MM.1S (cell line): ENCODE measurements around the gene NFKB2.

Source experiments
- DNase-seq: peaks from one replicate; pipeline ENCODE4 v3.0.0-alpha.2; 2015
- H2AFZ ChIP-seq: fragments of 300-600 bp; sonication (generic); 2 replicates; pipeline ENCODE4 v1.6.0; 2016; ENCODE audit warnings: antibody characterized with exemption, low read length
- H3F3A ChIP-seq: fragments of 300-600 bp; sonication (generic); 2 replicates; pipeline ENCODE4 v1.6.1; 2016; ENCODE audit warnings: mild to moderate bottlenecking, antibody characterized with exemption, low read length, moderate library complexity, mixed read lengths; ENCODE audit not compliant: insufficient read depth
- H3K27ac ChIP-seq: fragments of 300-600 bp; sonication (generic); 2 replicates; pipeline ENCODE4 v1.5.1; 2016; ENCODE audit warnings: mild to moderate bottlenecking, low read length
- H3K27me3 ChIP-seq: fragments of 300-600 bp; sonication (generic); replicated peaks from 2 replicates; pipeline ENCODE4 v1.6.0; 2016; ENCODE audit warnings: low read length; ENCODE audit not compliant: insufficient read depth
- H3K36me3 ChIP-seq: fragments of 300-600 bp; sonication (generic); replicated peaks from 2 replicates; pipeline ENCODE4 v1.6.1; 2016; ENCODE audit warnings: mild to moderate bottlenecking, low read length, mixed read lengths; ENCODE audit not compliant: insufficient read depth
- H3K4me1 ChIP-seq: fragments of 300-600 bp; sonication (generic); 2 replicates; pipeline ENCODE4 v1.6.1; 2016; ENCODE audit warnings: low read length, mixed read lengths
- H3K4me2 ChIP-seq: fragments of 300-600 bp; sonication (generic); 2 replicates; pipeline ENCODE4 v1.6.0; 2016; ENCODE audit warnings: low read depth, low read length
- H3K4me3 ChIP-seq: fragments of 300-600 bp; sonication (generic); 2 replicates; pipeline ENCODE4 v1.5.1; 2016; ENCODE audit warnings: low read length, mixed read lengths
- H3K79me2 ChIP-seq: fragments of 300-600 bp; sonication (generic); 2 replicates; pipeline ENCODE4 v1.6.1; 2016; ENCODE audit warnings: mixed run types, low read length, mixed read lengths
- H3K9ac ChIP-seq: fragments of 300-600 bp; sonication (generic); 2 replicates; pipeline ENCODE4 v1.6.1; 2016; ENCODE audit warnings: low read length, mixed read lengths
- H3K9me2 ChIP-seq: fragments of 300-600 bp; sonication (generic); replicated peaks from 2 replicates; pipeline ENCODE4 v1.6.1; 2016; ENCODE audit warnings: mild to moderate bottlenecking, low read length, mixed read lengths; ENCODE audit not compliant: insufficient read depth
- H3K9me3 ChIP-seq: fragments of 300-600 bp; sonication (generic); replicated peaks from 2 replicates; pipeline ENCODE4 v1.6.1; 2016; ENCODE audit warnings: mild to moderate bottlenecking, low read length, mixed read lengths; ENCODE audit not compliant: insufficient read depth
- H4K20me1 ChIP-seq: fragments of 300-600 bp; sonication (generic); 2 replicates; pipeline ENCODE4 v1.6.1; 2016; ENCODE audit warnings: mild to moderate bottlenecking, low read length, moderate library complexity, mixed read lengths; ENCODE audit not compliant: insufficient read depth
- CTCF ChIP-seq: fragments of 300-600 bp; sonication (generic); IDR thresholded peaks from 2 replicates; pipeline ENCODE4 v1.5.1; 2016; ENCODE audit warnings: antibody characterized with exemption, low read length, mixed read lengths
- EZH2 ChIP-seq: fragments of 300-600 bp; sonication (generic); optimal IDR thresholded peaks from 2 replicates; pipeline ENCODE3; 2017; ENCODE audit warnings: low read depth, mild to moderate bottlenecking, antibody characterized with exemption, low read length, mixed read lengths
- EZH2phosphoT487 ChIP-seq: fragments of 300-600 bp; sonication (generic); IDR thresholded peaks from 2 replicates; pipeline ENCODE4 v1.6.1; 2018; ENCODE audit warnings: antibody characterized with exemption, low read length

Gene NFKB2

GRCh38 chr10:102421507-102421756, 25.9 kb downstream of the NFKB2 start:
- Histone ChIP-seq H3K4me3 (peak overlapping the region; percentile 86), H3K4me1 (peaks cover 15% of the 10 kb centered on the region), H3K9me2 (no peaks in the 10 kb centered on the region), H3K9ac (peak overlapping the region; percentile 80), H3K27ac (peak overlapping the region; percentile 74; the same call in 1 of the 2 replicates), H3K9me3 (no peaks in the 10 kb centered on the region), H4K20me1 (no peaks in the 10 kb centered on the region), H2AFZ (peak overlapping the region; percentile 84), H3K27me3 (peaks cover 14% of the 10 kb centered on the region), H3K79me2 (peaks cover 4% of the 10 kb centered on the region; the same call in 1 of the 2 replicates), H3K4me2 (peak overlapping the region; percentile 100), H3K36me3 (no peaks in the 10 kb centered on the region), H3F3A (peaks cover 22% of the 10 kb centered on the region)
- TF ChIP-seq CTCF (no peak), EZH2 (no peak), EZH2phosphoT487 (no peak)
- DNase-seq = no peak

- no peaks in the 10 kb centered on the region for H3K9me3 ChIP-seq
- TF ChIP-seq EZH2 (no peak), CTCF (no peak), EZH2phosphoT487 (no peak)
- H3F3A ChIP-seq = peaks cover 22% of the 10 kb centered on the region
- peak overlapping the region; percentile 86 for H3K4me3 ChIP-seq
- no peaks in the 10 kb centered on the region for H4K20me1 ChIP-seq
- peak overlapping the region; percentile 80 for H3K9ac ChIP-seq
- H3K4me2 ChIP-seq = peak overlapping the region; percentile 100
- DNase-seq = peak; percentile 66
- H3K36me3 ChIP-seq = no peaks in the 10 kb centered on the region
- H2AFZ ChIP-seq = peak overlapping the region; percentile 84
- H3K4me1 ChIP-seq = peaks cover 15% of the 10 kb centered on the region
- H3K79me2 ChIP-seq = peaks cover 4% of the 10 kb centered on the region; the same call in 1 of the 2 replicates
- H3K27me3 ChIP-seq = peaks cover 9% of the 10 kb centered on the region
- H3K27ac ChIP-seq = peak overlapping the region; percentile 74; the same call in 1 of the 2 replicates
- H3K9me2 ChIP-seq = no peaks in the 10 kb centered on the region
Observed at GRCh38 chr10:102421757-102422512, 26.4 kb downstream of the NFKB2 start.

GRCh38 chr10:102422545-102423129, 27.1 kb downstream of the NFKB2 start:
- Histone ChIP-seq H3K27ac (peak overlapping the region; percentile 74; the same call in 1 of the 2 replicates), H3K9me2 (no peaks in the 10 kb centered on the region), H4K20me1 (no peaks in the 10 kb centered on the region), H3K4me1 (peaks cover 15% of the 10 kb centered on the region), H3K9me3 (no peaks in the 10 kb centered on the region), H3K79me2 (peaks cover 4% of the 10 kb centered on the region; the same call in 1 of the 2 replicates), H3K4me3 (peak overlapping the region; percentile 86), H2AFZ (peak overlapping the region; percentile 84), H3K36me3 (no peaks in the 10 kb centered on the region), H3K4me2 (peak overlapping the region; percentile 100), H3F3A (peaks cover 22% of the 10 kb centered on the region), H3K9ac (peak overlapping the region; percentile 80; the same call in 1 of the 2 replicates), H3K27me3 (peaks cover 2% of the 10 kb centered on the region; the same call in 1 of the 2 replicates)
- TF ChIP-seq EZH2 (no peak), CTCF (peak; percentile 89)
- peak; percentile 84 for DNase-seq
